Activated naive CD4-positive, alpha-beta T cell treated with anti-CD3 and anti-CD28 coated beads, Interleukin-2, amount 50 U/mL, for 72 hours (primary cell): ENCODE data around the gene MINPP1. TPM values are rescaled to one million over a fixed set of nuclear protein-coding genes. Genes with fewer than 3 reads are reported as not detected.
"Not testable (repeated sequence)": the region's sequence is repeated elsewhere in the genome, so short reads cannot be mapped to it uniquely, and the experiment has no call there.

Source experiments
- ATAC-seq, 2 donors: fragments of 150-1000 bp; cut with Tn5 transposase; 2 replicates each; pipeline ENCODE4 v1.10.0; 2021; ENCODE audit warnings: mild to moderate bottlenecking in 2 of 2, moderate library complexity in 2 of 2
- DNase-seq, 2 donors: peaks; one replicate each; pipeline ENCODE4 v3.0.0; 2021 to 2022; ENCODE audit warnings: low spot score in 2 of 2
- H3K27ac Mint-ChIP-seq, 2 donors: one replicate each; pipeline ENCODE4 v1.8.0; 2022; ENCODE audit warnings: mild to moderate bottlenecking in 2 of 2, mixed read lengths in 2 of 2
- H3K36me3 Mint-ChIP-seq, 2 donors: one replicate each; pipeline ENCODE4 v1.8.0; 2022; ENCODE audit warnings: mixed read lengths in 2 of 2
- H3K9me3 Mint-ChIP-seq, 2 donors: one replicate each; pipeline ENCODE4 v1.8.0; 2022; ENCODE audit warnings: mixed read lengths in 2 of 2
- total RNA-seq, 2 donors: library from RNA; stranded (reverse); gene quantifications; one replicate each; pipeline ENCODE4 v1.2.3, GENCODE V29; 2022

Gene MINPP1
- total RNA-seq, 2 donors from 2014 or later, result 6.4 to 8.3 TPM

DNA sequence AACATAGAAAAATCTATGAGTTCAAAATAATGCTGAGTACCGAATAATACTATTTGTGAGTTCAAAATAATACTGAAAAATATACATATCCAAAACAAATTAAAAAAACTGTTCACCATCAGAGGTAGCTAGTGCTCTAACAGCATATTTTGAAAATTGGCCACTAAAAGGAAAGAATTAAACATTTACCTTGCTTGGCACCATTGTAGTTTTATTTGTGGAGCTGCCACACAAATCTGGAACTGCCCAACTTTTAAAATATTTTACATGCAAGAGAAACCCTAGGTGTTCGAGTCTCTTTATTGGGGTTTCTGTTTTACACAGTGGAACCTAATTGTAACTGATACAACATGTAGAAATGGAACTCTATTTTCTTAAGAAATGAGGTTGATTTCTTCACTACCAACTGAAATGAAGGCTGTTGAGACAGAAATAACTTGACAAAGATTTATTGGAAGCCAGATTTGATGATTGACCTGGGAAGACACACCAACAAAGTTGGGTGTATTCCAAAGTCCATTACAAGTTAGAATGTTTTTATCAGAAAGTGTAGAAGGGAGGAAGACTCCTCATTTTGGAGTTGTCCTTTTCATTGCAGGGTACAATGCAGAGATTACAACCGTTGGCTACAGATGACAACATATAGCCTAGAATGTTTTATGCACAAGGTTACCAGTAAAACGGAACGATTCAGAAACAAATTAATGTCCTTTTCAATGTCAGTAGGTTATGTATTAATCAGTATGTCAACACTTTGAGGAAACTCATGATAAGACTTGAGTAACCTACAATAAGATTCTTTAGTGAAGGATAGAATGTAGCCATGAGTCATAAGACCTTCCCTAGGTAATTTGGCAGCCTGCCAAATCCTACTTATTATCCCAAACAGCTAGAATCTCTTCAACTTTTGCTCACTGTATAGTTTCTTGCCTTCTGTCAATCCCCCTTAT, 81.1 kb downstream of the MINPP1 start:
- ATAC-seq (no peak), DNase-seq (no peak)
- Mint-ChIP-seq H3K9me3 (no peaks in the 10 kb centered on the region), H3K27ac (no peak overlapping the region), H3K36me3 (no peaks in the 10 kb centered on the region)

DNA sequence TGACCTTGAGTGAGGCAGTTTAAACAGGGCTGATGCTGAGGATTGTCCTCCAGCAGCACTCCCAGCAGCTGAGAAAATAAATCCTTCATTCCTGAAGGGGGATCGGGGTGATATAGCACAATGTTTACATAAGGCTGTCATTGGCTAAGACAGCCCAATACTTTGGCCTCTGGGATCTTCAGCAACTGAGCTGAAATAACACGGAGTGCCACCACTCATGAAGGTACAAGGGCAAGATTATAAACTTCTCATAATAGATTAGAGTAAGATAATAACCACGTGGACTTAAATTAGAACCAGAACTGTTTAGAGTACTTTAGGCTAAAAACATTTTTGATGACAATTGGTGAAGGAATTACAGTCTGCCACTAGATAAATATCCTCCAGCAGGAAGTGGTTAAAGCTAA, 85.0 kb downstream of the MINPP1 start:
- ATAC-seq, result no peak
- DNase-seq, result no peak
- H3K36me3 Mint-ChIP-seq, result no peaks in the 10 kb centered on the region
- H3K9me3 Mint-ChIP-seq, result no peaks in the 10 kb centered on the region
- H3K27ac Mint-ChIP-seq, result no peak overlapping the region

GRCh38 chr10:87590705-87591588, 86.3 kb downstream of the MINPP1 start:
- Mint-ChIP-seq H3K9me3 (no peaks in the 10 kb centered on the region), H3K27ac (no peak overlapping the region), H3K36me3 (no peaks in the 10 kb centered on the region)
- DNase-seq (no peak), ATAC-seq (no peak)

DNA sequence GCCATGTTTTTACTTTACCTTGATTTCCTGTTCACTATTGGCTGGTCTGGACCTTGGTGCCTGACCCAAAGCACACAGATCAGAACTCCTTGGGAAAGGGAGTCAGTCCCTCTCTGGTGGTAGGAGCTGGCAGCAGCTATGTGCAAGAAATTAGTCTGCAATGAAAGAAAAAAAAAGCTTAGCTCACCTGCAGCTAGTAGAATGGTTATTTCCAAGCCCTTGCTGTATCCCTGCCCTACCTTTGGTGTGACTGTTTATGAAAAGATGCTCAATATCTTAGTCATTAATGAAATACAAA, 86.8 kb downstream of the MINPP1 start:
- Mint-ChIP-seq H3K36me3 (no peaks in the 10 kb centered on the region), H3K9me3 (no peaks in the 10 kb centered on the region), H3K27ac (no peak overlapping the region)
- DNase-seq (no peak), ATAC-seq (no peak)

- ATAC-seq, H3K27ac Mint-ChIP-seq, H3K9me3 Mint-ChIP-seq, H3K36me3 Mint-ChIP-seq, DNase-seq: not testable (repeated sequence)
Observed at GRCh38 chr10:87592920-87593319, 88.2 kb downstream of the MINPP1 start.

DNA sequence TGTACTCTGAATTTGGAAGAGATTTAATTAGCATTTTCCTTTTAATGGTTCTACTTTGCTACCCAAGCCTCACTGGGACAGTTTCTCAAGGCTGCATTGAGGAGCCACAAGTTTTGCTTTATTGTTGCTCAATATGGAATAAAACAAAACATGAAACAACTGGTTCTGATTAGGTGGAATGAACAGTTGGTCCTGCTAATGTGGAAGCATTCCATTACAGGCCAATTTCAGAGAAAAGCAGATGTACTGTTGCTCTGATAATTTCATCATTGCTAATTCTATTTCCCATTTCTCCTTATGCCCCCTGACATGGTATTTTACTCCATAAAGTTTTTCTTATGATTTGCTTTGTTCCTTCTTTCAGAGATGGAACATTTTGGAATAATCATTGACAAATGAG, 89.0 kb downstream of the MINPP1 start:
- no peaks in the 10 kb centered on the region for H3K36me3 Mint-ChIP-seq
- ATAC-seq (no peak), DNase-seq (no peak)
- no peaks in the 10 kb centered on the region for H3K9me3 Mint-ChIP-seq
- H3K27ac Mint-ChIP-seq, result no peak overlapping the region

DNA sequence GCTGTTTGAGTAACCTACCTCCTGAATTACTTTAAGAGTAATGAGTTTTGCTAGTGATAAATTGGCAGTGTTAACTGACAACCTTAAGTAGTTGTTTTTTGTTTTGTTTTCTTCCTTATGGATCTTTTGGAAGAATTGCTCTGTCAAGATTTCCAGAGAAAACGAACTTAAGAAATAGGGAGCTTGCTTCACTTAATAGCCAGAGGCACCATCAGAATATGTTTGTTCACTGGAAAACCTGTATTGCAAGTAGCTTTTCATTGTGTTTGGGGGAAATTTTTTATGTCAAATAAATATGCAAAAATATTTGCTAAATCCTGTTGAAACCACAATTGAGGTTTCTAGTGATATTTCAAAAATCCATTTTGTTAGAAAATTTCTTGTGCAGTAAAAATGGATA, 89.5 kb downstream of the MINPP1 start:
- ATAC-seq, result no peak
- DNase-seq, result no peak
- Mint-ChIP-seq H3K9me3 (no peaks in the 10 kb centered on the region), H3K36me3 (no peaks in the 10 kb centered on the region), H3K27ac (no peak overlapping the region)

DNA sequence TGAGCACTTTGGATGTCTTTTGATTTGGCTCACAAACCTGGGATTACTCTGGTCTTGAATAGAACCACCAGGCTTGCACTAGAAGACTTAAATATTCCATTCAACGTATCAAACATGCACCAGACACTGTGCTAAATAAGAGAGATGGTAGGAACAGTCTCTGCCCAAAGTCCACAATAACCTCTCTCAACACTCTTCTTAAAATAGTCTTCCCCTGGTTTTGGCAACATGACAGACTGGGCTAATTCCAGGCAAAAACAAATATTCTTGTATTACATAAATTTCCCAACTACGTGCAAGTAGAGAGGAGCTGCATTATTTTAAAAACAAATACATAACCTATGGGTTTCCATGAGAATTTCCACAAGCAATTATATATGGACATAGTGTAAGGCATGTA, 90.2 kb downstream of the MINPP1 start:
- no peaks in the 10 kb centered on the region for H3K9me3 Mint-ChIP-seq

GRCh38 chr10:87596351-87596750, 91.7 kb downstream of the MINPP1 start:
- DNase-seq, result no peak
- Mint-ChIP-seq H3K36me3 (no peaks in the 10 kb centered on the region), H3K9me3 (no peaks in the 10 kb centered on the region), H3K27ac (no peak overlapping the region)
- no peak for ATAC-seq

More for the DNA sequence above, 90.2 kb downstream of the MINPP1 start:
- no peaks in the 10 kb centered on the region for H3K36me3 Mint-ChIP-seq
- H3K27ac Mint-ChIP-seq, result no peak overlapping the region
- DNase-seq, result no peak
- ATAC-seq, result no peak

DNA sequence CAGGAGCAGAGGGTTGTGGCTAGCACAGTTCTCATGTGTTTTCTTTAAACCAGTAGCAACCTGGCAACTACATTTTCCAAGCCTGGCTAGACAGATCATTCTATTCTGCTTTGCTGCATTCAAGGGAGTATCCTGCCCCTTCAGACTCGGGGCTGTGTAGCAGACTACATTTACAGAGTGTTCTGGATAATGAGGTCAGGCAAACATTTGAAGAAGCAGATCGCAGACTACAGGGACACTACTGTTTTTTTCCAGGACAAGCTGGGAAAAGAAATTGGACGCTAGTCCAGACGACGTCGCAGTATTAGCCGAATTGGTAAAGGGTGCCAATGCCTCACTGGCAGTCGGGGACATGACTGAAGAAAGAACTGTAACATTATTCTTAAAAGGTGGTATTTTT, 94.0 kb downstream of the MINPP1 start:
- H3K36me3 Mint-ChIP-seq, result no peaks in the 10 kb centered on the region
- DNase-seq (no peak), ATAC-seq (no peak)
- no peak overlapping the region for H3K27ac Mint-ChIP-seq
- no peaks in the 10 kb centered on the region for H3K9me3 Mint-ChIP-seq

DNA sequence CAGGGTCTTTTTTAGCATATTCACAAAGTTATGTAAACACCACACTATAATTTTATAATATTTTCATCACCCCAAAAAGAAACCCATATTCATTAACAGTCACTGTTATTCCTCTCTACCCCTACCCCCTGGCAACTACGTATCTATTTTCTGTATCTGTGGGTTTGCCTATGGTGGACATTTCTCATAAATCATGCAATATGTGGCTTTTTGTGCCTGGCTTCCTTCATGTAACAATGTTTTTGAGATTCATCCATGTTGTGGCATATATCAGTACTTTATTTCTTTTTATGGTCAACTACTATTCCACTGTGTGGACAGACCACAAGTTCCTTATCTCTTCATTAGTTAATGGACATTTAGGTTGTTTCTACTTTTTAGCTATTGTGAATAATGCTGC, 95.9 kb downstream of the MINPP1 start:
- no peak for ATAC-seq
- no peak for DNase-seq
- Mint-ChIP-seq H3K9me3 (no peaks in the 10 kb centered on the region), H3K27ac (no peak overlapping the region), H3K36me3 (no peaks in the 10 kb centered on the region)

Other genes starting within 250 kb of the MINPP1 start
- 1 to 10 TPM in 1 of 2 donors, under 1 TPM in 1; 0.20 to 1.4 TPM for gene NUTM2D, start 147.1 kb upstream of the MINPP1 start, total RNA-seq
- 1 to 10 TPM in 1 of 2 donors, under 1 TPM in 1; 0.05 to 1.5 TPM for gene PAPSS2, start 155.0 kb downstream of the MINPP1 start, total RNA-seq